GM18951 (cell line): ENCODE data around the gene IGF1R.

ENCODE experiments used
- POLR2A ChIP-seq: IDR thresholded peaks from 4 replicates; pipeline ENCODE4 v1.6.1; 2011; ENCODE audit warnings: mild to moderate bottlenecking; ENCODE audit not compliant: insufficient read length, insufficient read depth; ENCODE audit errors: extremely low read depth
- in situ Hi-C: fragments of 300-500 bp; cut with MboI; formaldehyde crosslinking; loops from one replicate; pipeline ENCODE4 v1.12.0; 2022; ENCODE audit warnings: low sequenced_read_pairs, mixed read lengths, inconsistent platforms; ENCODE audit not compliant: unreplicated experiment

Gene IGF1R

DNA sequence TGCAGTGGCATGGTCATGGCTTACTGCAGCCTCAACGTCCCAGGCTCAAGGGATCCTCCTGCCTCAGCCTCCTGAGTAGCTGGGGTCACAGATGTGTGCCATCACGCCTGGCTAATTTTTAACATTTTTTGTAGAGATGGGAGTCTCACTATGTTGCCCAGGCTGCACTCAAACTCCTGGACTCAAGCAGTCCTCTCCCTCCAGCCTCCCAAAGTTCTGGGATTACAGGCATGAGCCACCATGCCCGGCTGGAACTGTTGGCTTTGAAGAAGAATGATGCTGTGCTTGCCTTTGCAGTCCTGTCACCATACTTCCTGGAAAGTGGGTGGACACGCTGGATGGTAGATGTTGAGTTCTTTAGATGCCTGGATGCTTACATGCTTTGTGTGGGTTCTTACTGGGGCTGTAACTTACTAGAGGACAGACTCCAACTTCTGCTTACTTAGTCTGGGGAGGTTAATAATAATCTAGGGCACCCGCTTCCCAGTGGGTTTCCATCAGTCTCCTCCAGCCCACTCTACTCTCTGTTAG lies 36.7 kb downstream of the IGF1R start:
- no peak for TF ChIP-seq POLR2A
- in situ Hi-C loops = no loop called here

DNA sequence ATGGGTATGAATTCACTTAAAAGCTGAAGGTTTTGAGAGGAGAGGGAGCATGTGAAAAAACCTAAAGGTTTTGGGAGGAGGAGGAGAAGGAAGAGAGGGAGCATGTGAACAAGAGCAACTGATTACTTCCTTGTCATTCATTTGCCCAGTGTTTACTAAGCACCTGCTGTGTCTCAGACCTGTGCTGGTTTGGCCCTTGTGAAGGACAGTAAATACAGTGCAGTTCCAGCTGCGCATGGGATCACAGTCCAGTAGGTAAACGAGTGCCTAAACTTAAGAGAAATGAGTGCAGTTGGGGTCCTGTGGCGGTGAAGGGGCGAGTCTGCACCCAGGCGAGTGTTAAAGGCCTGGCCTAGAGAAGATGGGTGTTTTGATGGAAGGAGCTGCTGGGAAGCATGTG lies 38.6 kb downstream of the IGF1R start:
- in situ Hi-C loops = no loop called here

DNA sequence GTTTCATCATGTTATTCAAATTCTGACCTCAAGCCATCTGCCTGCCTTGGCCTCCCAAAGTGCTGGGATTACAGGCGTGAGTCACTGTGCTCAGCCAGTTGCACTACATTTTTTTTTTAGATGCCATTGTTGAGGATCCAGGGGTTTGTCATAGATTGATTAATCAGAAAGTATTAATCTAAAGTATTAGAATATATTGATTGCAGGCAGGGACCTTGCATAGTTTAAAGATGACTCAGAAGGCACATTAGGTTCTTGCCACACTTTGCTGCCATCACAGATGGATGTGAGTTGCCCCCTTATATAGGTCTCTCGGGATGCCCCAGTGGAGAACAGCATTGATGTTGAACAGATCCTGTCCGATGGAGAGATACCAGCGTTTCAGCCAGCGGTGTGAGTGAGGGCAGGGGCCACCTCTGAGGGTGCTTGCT lies 41.1 kb downstream of the IGF1R start:
- no peak for TF ChIP-seq POLR2A
- in situ Hi-C loops = no loop called here

More for the DNA sequence above, 38.6 kb downstream of the IGF1R start:
- no peak for TF ChIP-seq POLR2A

DNA sequence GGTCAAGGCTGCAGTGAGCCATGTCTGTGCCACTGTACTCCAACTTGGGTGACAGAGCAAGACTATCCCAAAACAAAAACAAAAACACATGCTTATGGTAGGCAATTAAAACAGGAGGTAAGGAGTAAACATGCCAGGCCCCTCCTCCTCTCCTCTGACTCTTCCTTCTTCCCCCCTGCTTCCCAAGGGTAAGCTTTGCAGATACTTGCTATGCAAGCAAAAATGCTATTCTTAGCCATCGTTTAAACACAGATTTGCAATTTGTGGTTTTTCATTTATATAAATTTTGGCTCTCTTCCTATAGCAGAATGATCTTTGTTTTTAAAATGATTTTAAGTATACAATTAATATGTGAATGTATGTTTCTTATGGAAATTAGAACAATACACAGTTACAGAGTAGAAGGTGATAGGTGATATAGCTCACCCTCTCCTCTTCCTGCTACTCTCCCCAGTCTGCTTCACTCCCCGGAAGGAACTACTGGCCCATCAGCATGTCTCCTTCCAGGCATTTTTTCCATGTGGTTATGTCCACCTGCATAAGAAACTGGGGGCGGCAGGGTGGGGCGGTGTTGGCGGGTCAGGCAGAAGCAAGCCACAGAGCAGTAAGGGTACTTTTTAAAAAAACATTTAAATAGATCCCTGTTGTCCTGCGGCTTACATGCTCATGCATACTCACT lies 42.1 kb downstream of the IGF1R start:
- TF ChIP-seq POLR2A = no peak
- in situ Hi-C loops = no loop called here

DNA sequence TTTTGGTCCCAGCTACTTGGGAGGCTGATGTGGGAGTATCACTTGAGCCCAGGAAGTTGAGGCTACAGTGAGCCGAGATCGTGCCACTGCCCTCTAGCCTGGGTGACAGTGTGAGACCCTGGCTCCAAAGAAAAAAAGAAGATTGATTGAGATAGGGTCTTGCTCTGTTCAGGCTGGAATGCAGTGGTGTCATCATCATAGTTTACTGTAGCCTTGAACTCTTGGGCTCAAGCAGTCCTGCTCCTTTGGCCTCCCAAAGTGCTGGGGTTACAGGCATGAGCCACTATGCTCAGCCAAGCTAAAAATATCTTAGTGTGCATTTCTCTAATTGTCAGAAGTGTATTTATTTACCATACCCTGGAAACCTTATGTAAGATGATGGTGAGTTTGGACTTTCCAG lies 43.9 kb downstream of the IGF1R start:
- TF ChIP-seq POLR2A = no peak
- in situ Hi-C loops = no loop called here

DNA sequence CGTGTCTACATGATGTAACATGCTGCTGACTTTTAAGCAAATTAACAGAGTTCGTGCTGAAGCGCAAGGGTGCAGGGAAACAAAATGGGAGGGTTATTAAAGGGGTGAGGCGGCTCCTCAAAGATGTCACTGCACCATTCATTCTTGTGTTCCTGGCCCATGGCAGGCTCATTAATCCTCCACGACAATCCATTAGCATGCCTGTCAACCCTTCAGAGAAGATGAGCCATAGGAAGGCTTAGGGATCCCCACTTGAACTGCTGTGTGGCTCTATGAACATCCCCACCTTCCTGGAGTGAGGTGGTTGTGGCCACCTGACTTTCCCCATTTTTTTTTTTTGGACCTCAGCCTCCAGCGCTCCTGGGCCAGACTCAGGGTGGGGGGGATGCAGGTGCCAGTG lies 45.8 kb downstream of the IGF1R start:
- in situ Hi-C loops = no loop called here
- no peak for TF ChIP-seq POLR2A

DNA sequence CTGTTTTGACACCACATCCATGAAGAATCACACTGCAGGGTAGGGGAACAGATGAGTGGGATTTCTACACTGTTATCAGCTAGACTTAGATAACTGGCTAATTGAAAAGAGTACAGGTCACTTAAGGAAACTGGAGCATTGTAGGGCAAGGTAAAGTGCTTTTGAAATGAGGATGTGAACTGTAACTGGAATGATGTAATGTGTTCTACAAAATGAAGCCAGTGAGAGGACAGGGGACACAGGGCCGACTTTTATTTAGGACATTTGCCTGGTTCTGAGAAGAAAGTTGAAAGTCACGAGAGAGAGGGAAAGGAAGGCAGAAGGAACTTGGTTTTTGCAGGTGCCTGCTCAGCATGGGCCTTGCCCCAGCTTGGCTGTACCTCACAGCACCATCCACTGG lies 50.5 kb downstream of the IGF1R start:
- no peak for TF ChIP-seq POLR2A
- in situ Hi-C loops = no loop called here

DNA sequence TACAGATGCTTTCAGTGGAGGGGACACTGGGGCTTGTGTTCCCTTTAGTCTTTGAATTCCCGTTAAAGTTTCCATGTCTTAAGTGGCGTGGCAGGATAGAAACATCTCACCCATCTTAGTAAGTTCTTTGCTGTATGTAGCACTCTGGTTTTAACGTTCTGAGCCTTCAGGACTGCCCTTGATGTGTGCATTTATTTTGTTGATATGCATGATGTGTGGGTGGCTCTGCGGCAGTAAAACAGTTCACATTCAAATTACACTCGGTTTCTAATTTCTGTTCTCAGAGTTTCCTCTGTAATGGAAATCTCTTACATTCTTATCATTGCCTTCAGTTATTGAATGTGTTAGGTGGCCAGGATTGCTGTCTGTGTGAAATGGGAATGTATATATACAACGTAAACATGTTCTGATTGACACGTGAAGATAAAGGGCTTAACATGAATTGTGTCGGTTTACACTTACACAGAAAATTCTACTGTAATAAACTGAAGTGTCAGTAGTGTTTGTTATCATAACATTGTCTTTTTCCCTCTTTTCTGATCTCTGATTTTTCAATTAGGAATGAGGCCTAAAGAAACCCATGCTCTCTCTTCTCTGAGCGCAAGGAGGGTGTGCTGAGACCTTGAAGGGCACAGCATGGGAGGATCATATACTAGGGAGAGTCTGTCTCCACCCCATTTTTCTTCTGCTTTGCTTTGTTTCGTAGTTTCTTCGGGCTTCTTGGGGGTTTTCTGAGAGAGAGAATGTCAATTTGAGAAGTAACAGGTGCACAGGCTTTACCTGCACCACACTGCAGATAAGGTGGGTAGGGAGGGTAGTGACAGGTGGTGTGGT lies 51.5 kb downstream of the IGF1R start:
- TF ChIP-seq POLR2A = no peak
- in situ Hi-C loops = no loop called here

DNA sequence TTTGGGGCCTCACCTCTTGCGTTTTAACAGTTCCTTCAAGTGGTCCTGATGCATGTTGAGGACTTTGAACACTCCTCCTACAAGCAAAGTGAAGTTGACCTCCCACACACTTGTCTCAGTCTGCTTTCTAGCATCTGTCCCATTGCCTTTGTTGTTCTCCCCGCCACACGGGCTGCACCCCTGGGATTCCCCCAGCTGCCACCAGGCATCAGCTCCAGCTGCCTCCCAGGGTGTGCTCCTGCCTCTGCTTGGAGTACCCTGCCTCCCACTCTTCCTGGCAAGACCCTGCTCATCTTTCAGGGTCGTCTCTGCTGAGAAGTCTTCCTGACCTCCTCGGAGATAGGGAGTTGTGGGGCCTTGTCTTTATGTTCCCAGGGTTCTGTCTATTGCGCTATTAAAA lies 52.2 kb downstream of the IGF1R start:
- TF ChIP-seq POLR2A = no peak
- in situ Hi-C loops = no loop called here

DNA sequence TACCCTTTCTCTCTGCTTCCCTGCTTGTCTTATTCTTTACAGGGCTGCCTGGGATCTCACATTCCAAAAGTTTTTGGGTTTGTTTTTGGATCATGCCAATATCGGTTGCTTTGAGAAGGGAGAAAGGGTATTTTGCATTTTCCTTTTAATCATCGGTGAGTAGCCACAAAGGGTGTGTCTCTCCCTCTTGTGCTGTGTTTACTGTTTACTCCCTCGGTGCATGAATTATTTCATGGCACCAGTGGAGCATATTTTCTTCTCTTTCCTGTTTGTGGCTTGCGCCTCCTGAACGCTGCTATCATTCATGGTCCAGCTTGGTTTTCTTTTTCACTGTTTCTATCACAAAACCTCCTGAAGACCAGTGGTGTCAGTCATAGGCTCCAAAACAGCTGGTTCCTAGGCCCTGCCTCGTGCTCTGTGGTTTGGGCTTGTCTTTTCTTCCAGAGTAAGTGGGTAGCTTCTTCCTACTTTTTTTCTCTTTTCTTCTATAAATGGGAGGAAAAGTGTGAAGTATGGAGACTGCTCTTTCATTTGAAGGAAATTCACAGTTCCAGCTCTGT lies 54.9 kb downstream of the IGF1R start:
- in situ Hi-C loops = no loop called here

DNA sequence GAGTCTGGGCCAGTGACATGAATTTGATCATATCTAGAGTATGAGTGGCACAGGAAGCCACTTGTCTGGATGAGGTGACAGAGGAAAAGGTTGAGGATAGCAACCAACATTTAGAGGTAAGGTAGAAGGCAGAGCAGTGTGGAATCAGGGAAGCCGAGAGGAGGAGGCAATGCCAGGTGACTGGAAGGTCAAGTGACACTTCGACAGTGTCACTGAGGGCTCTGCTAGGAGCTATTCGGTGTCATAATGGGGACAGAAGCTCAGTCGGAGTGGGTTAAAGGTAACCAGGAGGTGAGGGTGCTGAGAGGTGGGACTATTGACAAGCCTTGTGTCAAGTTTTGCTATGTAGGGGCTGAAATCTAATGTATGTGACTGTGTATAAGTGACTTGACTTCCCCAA lies 56.7 kb downstream of the IGF1R start:
- TF ChIP-seq POLR2A = no peak
- in situ Hi-C loops = no loop called here

More for the DNA sequence above, 54.9 kb downstream of the IGF1R start:
- no peak for TF ChIP-seq POLR2A

DNA sequence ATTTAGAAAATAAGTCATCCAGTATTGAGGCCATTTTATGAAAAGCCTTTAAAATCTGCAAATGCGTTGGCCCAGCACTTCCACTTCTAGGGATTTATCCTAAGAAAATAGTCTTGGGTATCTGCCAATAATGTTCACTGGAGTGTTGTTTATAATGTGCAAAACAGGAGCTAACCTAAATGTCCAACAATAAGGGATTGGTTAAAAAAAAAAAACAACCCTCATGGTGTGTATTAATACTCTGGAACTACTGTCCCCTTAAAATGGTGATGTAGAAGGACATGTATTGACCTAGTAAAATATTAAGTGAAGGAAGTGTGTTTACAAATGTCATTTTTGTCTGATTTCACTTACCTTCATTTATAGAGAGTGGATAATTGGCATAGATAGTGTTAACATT lies 58.0 kb downstream of the IGF1R start:
- in situ Hi-C loops = no loop called here
- TF ChIP-seq POLR2A = no peak

DNA sequence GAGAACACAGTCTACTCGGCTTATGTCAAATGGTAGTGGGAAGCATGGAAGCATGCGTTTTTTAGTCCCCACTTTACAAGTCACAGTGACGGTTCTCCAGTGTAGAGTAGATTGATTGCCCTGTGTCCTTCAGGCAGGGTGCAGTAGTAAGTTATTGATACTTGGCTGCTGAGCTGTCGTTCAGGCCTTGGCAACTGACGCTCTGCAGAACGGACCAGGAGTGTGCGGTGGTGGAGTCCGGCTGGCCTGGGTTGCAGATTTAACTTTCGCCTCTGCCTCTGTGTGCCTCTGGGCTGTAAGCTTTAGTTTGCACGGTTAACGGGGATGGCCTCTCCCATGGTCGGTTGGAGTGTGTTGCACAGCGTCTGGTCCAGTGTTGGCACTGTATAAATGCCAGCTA lies 58.6 kb downstream of the IGF1R start:
- TF ChIP-seq POLR2A = no peak
- in situ Hi-C loops = no loop called here
